ENCODE data around the gene CD69.
"Not testable (repeated sequence)": the region's sequence is repeated elsewhere in the genome, so short reads cannot be mapped to it uniquely, and the experiment has no call there.

Gene CD69

GRCh38 chr12:9750276-9751203 is 10.2 kb downstream of the CD69 start:
- peak; percentile 73 for DNase-seq (ENCODE audit: low spot score)

- DNase-seq (ENCODE audit: low spot score): no peak
Observed at GRCh38 chr12:9749640-9750039, 11.1 kb downstream of the CD69 start.

DNA sequence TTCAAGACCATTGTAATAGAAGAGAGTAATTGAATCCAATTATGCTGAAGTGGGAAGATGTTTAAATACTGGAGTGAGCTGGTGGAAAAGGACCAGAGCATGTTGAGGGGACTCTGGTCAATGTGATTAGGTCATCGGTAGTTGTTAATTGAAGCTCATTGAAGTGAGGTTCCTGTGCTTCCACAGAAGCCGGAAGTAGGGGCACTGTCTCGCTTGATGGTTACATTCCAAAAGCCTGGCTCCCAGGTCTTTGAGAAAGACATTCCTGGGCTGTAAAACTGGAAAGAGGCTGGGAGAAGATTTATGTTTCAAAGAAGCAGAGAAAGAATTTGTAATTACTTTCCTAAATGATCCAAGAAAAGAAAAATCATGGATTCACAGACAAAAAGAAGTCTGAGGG is 15.5 kb downstream of the CD69 start:
- no peak for DNase-seq (ENCODE audit: low spot score)

DNA sequence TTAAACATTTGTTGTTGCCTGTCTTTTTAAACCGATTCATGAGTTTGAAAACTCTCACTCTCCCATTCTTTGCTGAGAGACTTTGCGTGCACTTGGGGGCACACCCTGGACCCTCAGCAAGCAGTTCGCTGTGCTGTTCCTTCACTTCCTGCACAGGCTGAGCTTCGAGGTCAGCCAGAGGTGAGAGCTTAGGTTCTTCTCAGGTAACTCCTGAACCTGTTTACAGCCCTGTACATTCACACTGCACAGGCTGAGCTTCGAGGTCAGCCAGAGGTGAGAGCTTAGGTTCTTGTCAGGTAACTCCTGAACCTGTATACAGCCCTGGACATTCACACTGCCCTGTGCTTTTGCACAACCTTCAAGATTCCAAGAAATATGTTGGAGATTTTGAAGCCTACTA is 18.0 kb downstream of the CD69 start:
- DNase-seq (ENCODE audit: low spot score): no peak

DNA sequence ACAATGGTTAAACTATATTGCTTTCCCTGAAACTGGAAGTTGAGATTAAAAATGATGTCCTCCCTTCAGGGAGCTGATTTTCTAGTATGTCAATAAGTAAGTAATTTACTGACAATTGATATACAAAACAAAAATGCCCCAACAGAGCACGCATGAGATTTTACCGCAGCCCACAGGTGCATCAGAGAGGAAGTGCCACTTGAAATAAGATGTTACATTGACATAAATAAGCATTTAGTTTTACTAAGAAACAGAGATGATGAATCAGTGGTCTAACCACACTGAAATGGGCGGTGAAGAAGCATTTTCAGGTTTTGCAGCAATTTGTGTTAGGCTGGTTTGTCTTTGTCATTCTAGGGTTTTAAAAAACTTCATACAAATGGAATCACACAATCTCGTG is 19.0 kb downstream of the CD69 start:
- no peak for DNase-seq (ENCODE audit: low spot score)

DNA sequence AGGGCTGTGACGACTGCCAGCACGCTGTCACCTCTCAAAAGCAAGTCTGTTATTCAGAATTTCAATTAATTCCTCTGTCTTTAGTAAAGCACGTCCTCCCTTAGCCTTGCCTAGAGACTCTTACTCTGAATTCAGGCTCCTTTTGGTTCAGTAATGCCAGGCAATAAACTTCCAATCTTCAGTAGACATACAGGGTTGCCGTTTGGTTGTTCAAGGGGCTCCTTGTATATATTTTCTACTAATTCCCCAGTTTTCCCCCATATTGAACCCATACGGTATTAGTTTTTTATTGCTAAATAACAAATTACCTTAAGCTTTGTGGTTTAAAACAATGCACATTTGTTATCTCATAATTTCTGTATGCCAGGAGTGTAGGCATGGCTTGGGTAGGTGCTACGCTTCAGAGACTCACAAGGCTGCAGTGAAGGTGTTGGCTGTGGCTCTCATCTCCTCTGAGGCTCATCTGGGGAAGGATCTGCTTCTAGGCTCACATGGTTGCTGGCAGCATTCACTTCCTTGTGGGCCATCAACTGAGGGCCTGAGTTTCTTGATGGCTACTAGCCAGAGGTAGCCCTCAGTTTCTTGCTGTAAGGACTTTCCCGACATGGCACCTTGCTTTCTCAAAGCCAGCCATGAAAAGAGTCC is 20.5 kb downstream of the CD69 start:
- DNase-seq (ENCODE audit: low spot score): no peak

DNA sequence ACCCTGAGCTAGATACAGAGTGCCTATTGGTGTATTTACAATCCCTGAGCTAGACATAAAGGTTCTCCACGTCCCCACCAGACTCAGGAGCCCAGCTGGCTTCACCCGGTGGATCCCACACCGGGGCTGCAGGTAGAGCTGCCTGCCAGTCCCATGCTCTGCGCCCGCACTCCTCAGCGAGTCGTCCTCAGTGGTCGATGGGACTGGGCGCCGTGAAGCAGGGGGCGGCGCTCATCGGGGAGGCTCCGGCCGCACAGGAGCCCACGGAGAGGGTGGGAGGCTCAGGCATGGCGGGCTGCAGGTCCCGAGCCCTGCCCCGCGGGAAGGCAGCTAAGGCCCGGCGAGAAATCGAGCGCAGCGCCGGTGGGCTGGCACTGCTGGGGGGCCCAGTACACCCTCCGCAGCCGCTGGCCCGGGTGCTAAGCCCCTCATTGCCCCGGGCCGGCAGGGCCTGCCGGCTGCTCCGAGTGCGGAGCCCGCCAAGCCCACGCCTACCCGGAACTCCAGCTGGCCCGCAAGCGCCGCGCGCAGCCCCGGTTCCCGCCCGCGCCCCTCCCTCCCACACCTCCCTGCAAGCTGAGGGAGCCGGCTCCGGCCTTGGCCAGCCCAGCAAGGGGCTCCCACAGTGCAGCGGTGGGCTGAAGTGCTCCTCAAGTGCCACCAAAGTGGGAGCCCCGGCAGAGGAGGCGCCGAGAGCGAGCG is 21.1 kb downstream of the CD69 start:
- DNase-seq (ENCODE audit: low spot score): not testable (repeated sequence)

- not testable (repeated sequence) for DNase-seq (ENCODE audit: low spot score)
Observed at GRCh38 chr12:9738905-9739304, 21.8 kb downstream of the CD69 start.

DNA sequence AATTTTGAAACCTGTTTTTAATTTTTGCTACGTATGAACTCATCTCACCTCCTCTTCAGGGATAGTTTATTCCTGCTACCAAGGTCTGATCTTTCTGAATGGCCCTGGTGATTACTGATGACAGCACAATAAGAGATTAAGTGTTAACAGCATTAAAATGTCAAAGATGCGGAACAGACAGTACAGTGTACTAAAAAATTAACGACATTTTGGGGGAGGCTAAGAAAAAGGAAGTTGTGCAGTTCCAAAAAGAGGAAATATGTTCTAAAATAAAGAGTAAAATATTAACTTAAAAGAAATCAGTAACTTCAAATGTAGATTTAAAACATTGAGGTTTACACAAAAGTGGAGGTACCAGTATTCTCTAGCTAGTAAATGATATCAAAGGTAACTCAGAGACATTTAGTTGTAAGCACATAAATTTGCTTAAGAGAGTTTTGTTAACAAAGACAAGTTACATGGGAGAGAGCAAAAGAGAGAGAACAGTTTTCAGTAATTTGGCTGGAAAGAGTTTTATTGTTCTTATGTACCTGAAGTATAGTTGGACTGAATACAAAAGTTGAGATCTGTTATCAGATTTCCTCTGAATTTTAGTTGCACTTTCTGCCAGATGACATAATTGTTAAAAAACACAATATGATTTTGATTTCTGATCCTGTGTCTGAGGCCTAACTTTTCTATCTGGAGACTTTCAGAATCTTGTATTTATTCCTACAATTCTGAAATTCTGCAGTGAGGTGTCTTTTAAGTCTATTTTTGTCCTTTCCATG is 23.6 kb downstream of the CD69 start:
- DNase-seq (ENCODE audit: low spot score): no peak

DNA sequence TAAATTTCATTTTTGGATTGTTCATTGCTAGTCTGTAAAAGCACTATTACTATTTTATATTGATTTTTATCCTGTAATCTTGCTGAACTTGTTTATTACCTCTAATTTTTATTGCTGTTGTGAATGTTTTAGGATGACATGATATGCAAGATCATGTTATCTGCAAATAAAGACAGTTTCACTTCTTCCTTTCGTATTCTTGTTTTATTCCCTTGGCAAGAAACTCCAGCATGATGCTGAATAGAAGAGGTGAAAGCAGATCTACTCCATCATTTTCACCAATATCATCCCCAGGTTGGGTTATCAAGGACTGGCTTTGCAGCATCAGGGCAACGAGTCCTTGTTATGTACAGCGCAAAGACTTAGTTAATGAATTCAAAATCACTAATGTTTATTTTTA is 25.1 kb downstream of the CD69 start:
- no peak for DNase-seq (ENCODE audit: low spot score)

DNA sequence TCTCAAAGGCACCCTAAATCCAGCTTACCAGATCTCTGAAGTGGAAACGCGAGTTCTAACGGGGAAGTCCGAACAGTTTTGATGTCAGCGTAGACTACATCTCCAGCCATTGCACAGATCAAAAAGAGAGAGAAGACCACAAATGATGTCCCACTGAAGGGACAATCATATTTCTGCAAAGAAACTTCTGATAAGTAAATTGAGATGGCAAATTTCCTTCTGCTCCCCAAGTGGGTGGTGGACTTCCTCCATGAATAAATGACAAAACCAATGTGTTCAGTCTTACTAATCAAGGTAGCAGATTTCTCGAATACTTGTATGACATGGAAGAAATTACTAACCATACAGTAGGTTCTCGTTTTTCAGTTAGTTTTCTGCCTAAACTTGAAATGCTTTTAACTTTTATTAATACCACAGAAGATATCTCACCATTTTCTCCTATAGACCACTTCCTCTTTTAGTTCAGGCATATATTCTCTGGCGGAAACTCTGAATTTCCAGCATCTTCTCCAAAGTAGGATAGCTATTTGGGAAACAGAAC is 27.7 kb downstream of the CD69 start, which contains the start of gene CLECL1:
Gene CLECL1, minus strand, starts transcription at position 177 of the 541 bp plus-strand sequence.
- no peak for DNase-seq (ENCODE audit: low spot score)

GRCh38 chr12:9731797-9732196 is 28.9 kb downstream of the CD69 start:
- DNase-seq (ENCODE audit: low spot score): no peak

- no peak for DNase-seq (ENCODE audit: low spot score)
Observed at GRCh38 chr12:9731393-9731792, 29.3 kb downstream of the CD69 start.

DNA sequence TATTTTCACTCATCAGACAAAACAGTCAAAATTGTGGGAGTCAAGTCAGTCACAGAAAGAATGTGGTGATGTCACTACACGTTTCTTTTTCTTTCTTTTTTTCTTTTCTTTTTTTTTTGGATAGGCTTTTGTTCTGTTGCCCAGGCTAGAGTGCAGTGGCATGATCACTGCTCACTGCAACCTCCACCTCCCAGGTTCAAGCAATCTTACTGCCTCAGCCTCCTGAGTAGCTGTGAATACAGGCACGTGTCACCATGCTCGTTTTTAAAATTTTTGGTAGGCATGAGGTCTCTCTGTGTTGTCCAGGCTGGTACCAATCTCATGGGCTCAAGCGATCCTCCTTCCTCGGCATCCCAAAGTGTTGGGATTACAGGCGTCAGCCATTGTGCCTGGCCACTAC is 30.1 kb downstream of the CD69 start:
- no peak for DNase-seq (ENCODE audit: low spot score)

DNA sequence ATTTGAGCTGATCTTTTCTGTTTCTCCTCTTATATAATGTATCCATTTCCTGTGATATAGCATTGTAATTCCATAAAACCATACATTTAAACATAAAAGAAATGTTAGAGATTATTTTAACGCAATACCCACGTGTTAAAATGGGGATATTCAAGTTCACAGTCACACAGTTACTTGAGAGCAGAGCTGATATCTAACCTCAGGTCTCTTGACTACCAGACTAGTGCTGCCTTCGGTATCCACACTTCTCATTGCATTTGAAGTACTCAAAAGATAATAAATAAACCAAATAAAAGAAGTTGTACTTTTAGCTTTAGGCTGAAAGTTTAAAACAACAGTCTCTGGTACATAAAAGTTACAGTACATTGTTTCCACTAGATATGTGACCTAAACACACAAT is 30.7 kb downstream of the CD69 start:
- no peak for DNase-seq (ENCODE audit: low spot score)

- DNase-seq (ENCODE audit: low spot score): no peak
Observed at GRCh38 chr12:9729082-9729481, 31.6 kb downstream of the CD69 start.

DNA sequence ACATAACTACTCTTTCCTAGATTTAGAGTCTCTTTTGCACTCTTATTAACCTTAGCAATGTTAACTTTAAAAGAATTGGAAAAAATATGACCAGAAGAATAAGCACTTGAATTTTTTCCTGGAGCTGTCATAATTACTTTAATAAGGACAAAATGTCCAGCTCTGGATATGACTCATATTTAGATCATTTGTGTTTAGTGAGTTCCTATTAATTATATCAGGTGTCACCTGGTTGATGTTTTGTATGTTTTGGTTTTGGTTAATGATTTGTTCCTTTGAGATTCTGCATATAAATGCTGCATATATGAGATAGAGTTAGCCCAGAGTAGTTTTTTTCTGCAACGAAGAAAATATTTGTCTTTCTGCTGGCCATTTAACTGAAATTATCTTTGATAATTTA is 32.9 kb downstream of the CD69 start:
- DNase-seq (ENCODE audit: low spot score): no peak

DNA sequence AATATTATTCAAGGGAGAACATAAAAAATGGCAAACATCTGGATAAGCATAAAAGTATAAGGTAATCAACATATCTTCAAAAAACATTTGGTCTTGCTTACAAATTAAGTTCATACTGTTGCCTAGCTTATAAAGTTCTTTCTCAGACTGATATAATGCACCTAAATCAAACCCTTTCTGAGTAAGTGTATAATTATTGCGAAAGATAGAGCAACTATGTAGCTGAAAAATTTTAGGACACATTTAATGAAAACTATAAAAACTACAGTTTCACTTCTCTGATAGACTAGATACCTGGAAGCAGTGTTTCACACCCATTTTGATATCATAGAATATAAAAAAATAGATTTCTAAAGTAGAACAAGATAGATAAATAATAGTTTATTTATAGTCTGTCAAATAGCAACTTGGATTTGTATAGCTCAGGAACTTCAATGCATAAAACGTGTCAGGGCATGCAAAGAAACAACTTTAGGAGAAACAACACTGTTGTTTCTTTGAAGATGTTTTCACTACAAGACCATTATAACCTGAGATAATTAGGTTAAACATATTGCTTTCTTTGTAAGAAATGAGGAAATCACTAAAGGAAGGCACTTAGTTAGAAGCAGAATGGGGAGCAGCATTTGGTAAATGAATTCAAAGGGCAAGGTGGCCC is 35.4 kb downstream of the CD69 start:
- DNase-seq (ENCODE audit: low spot score): no peak

DNA sequence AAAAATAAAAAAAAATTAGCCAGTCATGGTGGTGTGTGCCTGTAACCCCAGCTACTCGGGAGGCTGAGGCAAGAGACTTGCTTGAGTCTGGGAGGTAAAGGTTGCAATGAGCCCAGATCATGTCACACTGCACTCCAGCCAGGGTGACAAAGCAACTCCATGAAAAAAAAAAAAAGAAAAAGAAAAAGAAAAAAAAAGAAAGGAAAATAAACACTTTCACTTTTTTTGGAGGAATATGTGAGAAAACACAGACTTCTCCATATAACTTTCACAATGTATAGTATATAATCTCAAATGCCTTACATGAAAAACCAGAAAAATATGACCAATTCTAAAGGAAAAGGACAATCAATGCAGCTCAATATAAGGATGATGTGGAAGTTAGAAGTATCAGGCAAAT is 36.7 kb downstream of the CD69 start:
- DNase-seq (ENCODE audit: low spot score): no peak

DNA sequence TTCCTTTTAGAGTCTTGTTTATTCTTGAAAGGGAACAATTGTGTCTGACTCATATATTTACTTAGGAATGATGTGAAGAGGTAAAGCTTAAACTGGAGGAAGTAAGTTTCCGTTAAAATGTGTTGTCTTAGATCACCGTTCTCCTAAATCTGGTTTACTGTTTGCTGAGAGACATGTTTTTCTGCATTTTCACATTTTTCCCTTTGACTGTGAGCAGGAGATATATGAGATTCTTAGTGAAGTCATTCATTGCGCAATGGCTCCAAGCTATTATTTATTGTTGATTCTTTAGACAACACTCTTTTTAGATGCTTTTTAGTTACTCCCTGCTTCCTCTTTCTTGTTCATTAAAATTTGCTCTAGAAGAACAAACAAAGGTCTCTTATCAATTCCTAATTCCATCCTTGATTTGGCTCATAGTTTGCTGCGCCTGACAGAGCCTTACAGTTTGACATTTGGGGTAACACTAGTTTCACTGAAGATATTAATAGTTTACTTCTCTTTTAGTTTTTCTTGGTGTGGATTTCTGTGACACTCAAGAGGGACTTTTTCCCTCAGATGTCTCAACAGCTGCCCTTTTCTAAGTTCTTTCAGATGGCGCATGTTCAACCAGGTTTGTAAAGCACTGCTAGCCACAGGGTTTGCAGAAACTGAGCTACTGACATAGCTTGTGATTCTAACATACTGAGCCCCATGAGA is 39.2 kb downstream of the CD69 start:
- peak; percentile 23 for DNase-seq (ENCODE audit: low spot score)

- DNase-seq (ENCODE audit: low spot score): no peak
Observed at GRCh38 chr12:9719790-9720189, 40.9 kb downstream of the CD69 start.
